22Rv1 (cell line): ENCODE results near the gene CACNA1A.

ENCODE experiments used
- CTCF ChIP-seq: fragments of 450-650 bp; IDR thresholded peaks from 2 replicates; pipeline ENCODE4 v1.5.1; 2017; ENCODE audit warnings: mild to moderate bottlenecking
- ZFX ChIP-seq: fragments of 450-650 bp; IDR thresholded peaks from 2 replicates; pipeline ENCODE4 v1.6.1; 2017; ENCODE audit warnings: antibody characterized with exemption, borderline replicate concordance

GRCh38 chr19:13451434-13451995 lies 54.8 kb downstream of the CACNA1A start:
- TF ChIP-seq CTCF, result no peak
- no peak for TF ChIP-seq ZFX
